Testis (tissue), 2 donors: ENCODE results near the gene SCAF8.

Experiments used
- POLR2A ChIP-seq: fragments of 450-650 bp; IDR thresholded peaks from one replicate; pipeline ENCODE4 v1.6.1; 2017; ENCODE audit warnings: antibody characterized with exemption, mild to moderate bottlenecking, moderate library complexity
- TF ChIP-seq, protein P1 (sequence below), 3 experiments: fragments of 450-650 bp in 2 of 3; fragments of 200-600 bp in 1 of 3; sonication (generic) in 1 of 3; IDR thresholded peaks; one replicate each; pipeline ENCODE4 v1.5.1; 2016 to 2019; ENCODE audit warnings: antibody characterized with exemption in 3 of 3, mild to moderate bottlenecking in 2 of 3, moderate library complexity in 1 of 3

DNA sequence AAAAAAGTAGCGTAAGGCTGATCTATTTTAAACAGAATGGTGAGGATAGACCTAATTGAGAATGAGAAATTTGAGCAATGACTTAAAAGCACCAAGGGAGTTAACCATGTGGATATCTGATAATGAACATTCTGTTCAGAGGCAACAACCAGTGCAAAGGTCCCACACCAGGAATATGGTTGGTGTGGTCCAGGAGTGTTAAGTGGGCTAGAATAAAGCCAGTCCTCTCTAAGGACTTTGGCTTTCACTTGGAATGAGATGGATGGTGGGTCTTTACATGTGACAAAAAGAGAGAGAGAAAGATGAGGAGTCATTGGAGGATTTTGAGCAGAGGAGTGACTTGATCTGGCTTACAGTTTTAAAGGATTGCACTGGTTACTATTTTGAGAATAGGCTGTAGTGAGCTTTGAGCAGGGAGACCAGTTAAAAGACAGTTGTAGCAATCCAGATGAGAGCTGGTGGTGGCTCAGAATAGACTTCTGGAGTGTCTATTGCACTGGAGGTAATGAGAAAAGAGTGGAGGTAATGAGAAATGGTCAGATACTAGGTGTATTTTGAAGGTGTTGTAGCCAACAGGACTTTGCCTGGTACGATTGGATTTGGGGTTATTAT, 89.8 kb downstream of the SCAF8 start:
- no peak for TF ChIP-seq POLR2A
- TF ChIP-seq, protein P1, sequence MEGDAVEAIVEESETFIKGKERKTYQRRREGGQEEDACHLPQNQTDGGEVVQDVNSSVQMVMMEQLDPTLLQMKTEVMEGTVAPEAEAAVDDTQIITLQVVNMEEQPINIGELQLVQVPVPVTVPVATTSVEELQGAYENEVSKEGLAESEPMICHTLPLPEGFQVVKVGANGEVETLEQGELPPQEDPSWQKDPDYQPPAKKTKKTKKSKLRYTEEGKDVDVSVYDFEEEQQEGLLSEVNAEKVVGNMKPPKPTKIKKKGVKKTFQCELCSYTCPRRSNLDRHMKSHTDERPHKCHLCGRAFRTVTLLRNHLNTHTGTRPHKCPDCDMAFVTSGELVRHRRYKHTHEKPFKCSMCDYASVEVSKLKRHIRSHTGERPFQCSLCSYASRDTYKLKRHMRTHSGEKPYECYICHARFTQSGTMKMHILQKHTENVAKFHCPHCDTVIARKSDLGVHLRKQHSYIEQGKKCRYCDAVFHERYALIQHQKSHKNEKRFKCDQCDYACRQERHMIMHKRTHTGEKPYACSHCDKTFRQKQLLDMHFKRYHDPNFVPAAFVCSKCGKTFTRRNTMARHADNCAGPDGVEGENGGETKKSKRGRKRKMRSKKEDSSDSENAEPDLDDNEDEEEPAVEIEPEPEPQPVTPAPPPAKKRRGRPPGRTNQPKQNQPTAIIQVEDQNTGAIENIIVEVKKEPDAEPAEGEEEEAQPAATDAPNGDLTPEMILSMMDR (IDR thresholded peaks at IDR 0.05): no peak
